ENCODE results near the gene MOV10L1.
A peak's percentile ranks its signal among the peaks of the same experiment; 100 is the strongest.

MOV10L1 gene

GRCh38 chr22:50186181-50186714 lies 96.4 kb downstream of the MOV10L1 start:
- peaks cover 20% of the 10 kb centered on the region for H3K27me3 Mint-ChIP-seq
- DNase-seq: peak; percentile 42
- H3K4me3 Mint-ChIP-seq: peak overlapping the region; percentile 90
- peak overlapping the region; percentile 90 for H3K27ac Mint-ChIP-seq
- CTCF ChIA-PET: no interaction called here
- H3K36me3 Mint-ChIP-seq: peaks cover 11% of the 10 kb centered on the region
- peaks cover 38% of the 10 kb centered on the region for H3K4me1 Mint-ChIP-seq
- no peaks in the 10 kb centered on the region for H3K9me3 Mint-ChIP-seq

GRCh38 chr22:50186761-50187523 lies 97.1 kb downstream of the MOV10L1 start:
- H3K27ac Mint-ChIP-seq: peak overlapping the region; percentile 90
- peaks cover 20% of the 10 kb centered on the region for H3K27me3 Mint-ChIP-seq
- H3K36me3 Mint-ChIP-seq: peaks cover 16% of the 10 kb centered on the region
- DNase-seq: no peak
- no peaks in the 10 kb centered on the region for H3K9me3 Mint-ChIP-seq
- peak overlapping the region; percentile 90 for H3K4me3 Mint-ChIP-seq
- peaks cover 45% of the 10 kb centered on the region for H3K4me1 Mint-ChIP-seq
- CTCF ChIA-PET: interaction anchor here (1.2 kb wide), 1 partner anchor 10 kb away, joined by 3 read pairs; no protein-coding TSS in a partner anchor

GRCh38 chr22:50188356-50188755 lies 98.5 kb downstream of the MOV10L1 start:
- peak overlapping the region; percentile 98 for H3K27ac Mint-ChIP-seq
- peaks cover 27% of the 10 kb centered on the region for H3K36me3 Mint-ChIP-seq
- no peak overlapping the region for H3K4me3 Mint-ChIP-seq
- H3K9me3 Mint-ChIP-seq: no peaks in the 10 kb centered on the region
- DNase-seq: no peak
- peaks cover 59% of the 10 kb centered on the region for H3K4me1 Mint-ChIP-seq
- CTCF ChIA-PET: no interaction called here
- peaks cover 16% of the 10 kb centered on the region for H3K27me3 Mint-ChIP-seq

- peak overlapping the region; percentile 98 for H3K27ac Mint-ChIP-seq
- peaks cover 27% of the 10 kb centered on the region for H3K36me3 Mint-ChIP-seq
- peaks cover 59% of the 10 kb centered on the region for H3K4me1 Mint-ChIP-seq
- H3K27me3 Mint-ChIP-seq: peaks cover 9% of the 10 kb centered on the region
- DNase-seq: no peak
- CTCF ChIA-PET: no interaction called here
- H3K9me3 Mint-ChIP-seq: no peaks in the 10 kb centered on the region
- peak overlapping the region; percentile 80 for H3K4me3 Mint-ChIP-seq
Observed at GRCh38 chr22:50189184-50189848, 99.5 kb downstream of the MOV10L1 start.

- Mint-ChIP-seq H3K27ac (peak overlapping the region; percentile 98), H3K27me3 (peaks cover 4% of the 10 kb centered on the region), H3K4me3 (peak overlapping the region; percentile 80), H3K9me3 (no peaks in the 10 kb centered on the region), H3K4me1 (peaks cover 56% of the 10 kb centered on the region), H3K36me3 (peaks cover 27% of the 10 kb centered on the region)
- CTCF ChIA-PET: no interaction called here
- DNase-seq: no peak
Observed at GRCh38 chr22:50189849-50190181, 100.0 kb downstream of the MOV10L1 start.

GRCh38 chr22:50190182-50190940 lies 100.6 kb downstream of the MOV10L1 start:
- CTCF ChIA-PET: interaction anchor here (1.3 to 1.9 kb wide), 2 partner anchors 18 to 282 kb away, joined by 3 to 6 read pairs; no protein-coding TSS in a partner anchor
- DNase-seq: peak; percentile 89
- peak overlapping the region; percentile 98 for H3K27ac Mint-ChIP-seq
- H3K27me3 Mint-ChIP-seq: peaks cover 3% of the 10 kb centered on the region
- H3K4me1 Mint-ChIP-seq: peaks cover 55% of the 10 kb centered on the region
- peaks cover 27% of the 10 kb centered on the region for H3K36me3 Mint-ChIP-seq
- H3K9me3 Mint-ChIP-seq: no peaks in the 10 kb centered on the region
- peak overlapping the region; percentile 80 for H3K4me3 Mint-ChIP-seq

GRCh38 chr22:50190941-50191741 lies 101.3 kb downstream of the MOV10L1 start:
- Mint-ChIP-seq H3K9me3 (no peaks in the 10 kb centered on the region), H3K4me3 (peak overlapping the region; percentile 80), H3K36me3 (peaks cover 27% of the 10 kb centered on the region), H3K27me3 (no peaks in the 10 kb centered on the region), H3K4me1 (peaks cover 53% of the 10 kb centered on the region), H3K27ac (peak overlapping the region; percentile 98)
- CTCF ChIA-PET: interaction anchor here (0.7 to 1.9 kb wide), 3 partner anchors 17 to 282 kb away, joined by 3 to 6 read pairs (median 3); no protein-coding TSS in a partner anchor
- peak; percentile 85 for DNase-seq

- H3K36me3 Mint-ChIP-seq: peaks cover 21% of the 10 kb centered on the region
- peak; percentile 75 for DNase-seq
- CTCF ChIA-PET: no interaction called here
Observed at GRCh38 chr22:50192436-50193204, 102.8 kb downstream of the MOV10L1 start.

GRCh38 chr22:50193621-50194020 lies 103.8 kb downstream of the MOV10L1 start:
- Mint-ChIP-seq H3K9me3 (no peaks in the 10 kb centered on the region), H3K4me3 (no peak overlapping the region), H3K27me3 (no peaks in the 10 kb centered on the region), H3K36me3 (peaks cover 21% of the 10 kb centered on the region), H3K4me1 (peaks cover 38% of the 10 kb centered on the region), H3K27ac (no peak overlapping the region)
- CTCF ChIA-PET: no interaction called here
- no peak for DNase-seq

More at GRCh38 chr22:50192436-50193204, 102.8 kb downstream of the MOV10L1 start:
- Mint-ChIP-seq H3K27ac (peak overlapping the region; percentile 98), H3K9me3 (no peaks in the 10 kb centered on the region), H3K4me3 (peak overlapping the region; percentile 80), H3K4me1 (peaks cover 45% of the 10 kb centered on the region), H3K27me3 (no peaks in the 10 kb centered on the region)

- no peak for DNase-seq
- H3K27me3 Mint-ChIP-seq: no peaks in the 10 kb centered on the region
- CTCF ChIA-PET: interaction anchor here (1.0 kb wide), 1 partner anchor 14 kb away, joined by 4 read pairs; no protein-coding TSS in a partner anchor
- peaks cover 21% of the 10 kb centered on the region for H3K36me3 Mint-ChIP-seq
- H3K27ac Mint-ChIP-seq: no peak overlapping the region
- no peak overlapping the region for H3K4me3 Mint-ChIP-seq
- H3K9me3 Mint-ChIP-seq: no peaks in the 10 kb centered on the region
- H3K4me1 Mint-ChIP-seq: peaks cover 32% of the 10 kb centered on the region
Observed at GRCh38 chr22:50194037-50194805, 104.4 kb downstream of the MOV10L1 start.

GRCh38 chr22:50196256-50196655 lies 106.5 kb downstream of the MOV10L1 start:
- Mint-ChIP-seq H3K27me3 (no peaks in the 10 kb centered on the region), H3K4me3 (no peak overlapping the region), H3K36me3 (peaks cover 21% of the 10 kb centered on the region), H3K4me1 (peaks cover 25% of the 10 kb centered on the region), H3K27ac (peak overlapping the region; percentile 28), H3K9me3 (no peaks in the 10 kb centered on the region)
- DNase-seq: no peak
- CTCF ChIA-PET: interaction anchor here (0.8 kb wide), 1 partner anchor 9 kb away, joined by 3 read pairs; no protein-coding TSS in a partner anchor

Data from activated naive CD4-positive, alpha-beta T cell treated with anti-CD3 and anti-CD28 coated beads, Interleukin-2, amount 10 ng/mL, durations not matched to agents 7 days and 5 days (primary cell).